GM12878 (cell line): ENCODE results near the gene FAM193A. TPM values are rescaled to one million over a fixed set of nuclear protein-coding genes. Genes with fewer than 3 reads are reported as not detected.

Experiments
- KLF5 ChIP-seq: fragments of 450-650 bp; IDR thresholded peaks from 2 replicates; pipeline ENCODE4 v1.6.1; 2014; ENCODE audit warnings: mild to moderate bottlenecking; ENCODE audit not compliant: partially characterized antibody
- NFIC ChIP-seq: IDR thresholded peaks from 2 replicates; pipeline ENCODE4 v1.6.1; 2012; ENCODE audit warnings: low read depth, mild to moderate bottlenecking, inconsistent platforms, low read length, moderate library complexity
- polyA plus RNA-seq, 11 experiments: library from polyadenylated mRNA; depleted of rRNA in 4 of 11; unstranded in 6 of 11; stranded (reverse) in 5 of 11; fragments of >200 nt; fragmentation: Nextera tagmentation in 4 of 11; fragmentation: Illumina TruSeq in 1 of 11; extraction: Ambion mirVana in 4 of 11; extraction: Trizol in 1 of 11; gene quantifications; 1 replicate in 1 of 11; 2 replicates in 10 of 11; pipeline versions ENCODE4 v1.2.1 to v1.2.3, GENCODE V29; 2011 to 2016; ENCODE audit warnings: inconsistent platforms in 2 of 11, missing spikeins in 2 of 11, low read depth in 1 of 11
- total RNA-seq, 4 experiments: library from RNA; depleted of rRNA in 3 of 4; stranded (reverse); fragments of >200 nt in 3 of 4; fragmentation: Illumina TruSeq in 1 of 4; extraction: Trizol in 1 of 4; gene quantifications; 2 replicates each; pipeline versions ENCODE4 v1.2.1 to v1.2.3, GENCODE V29; 2013 to 2021
- TF ChIP-seq, protein P1 (sequence below): IDR thresholded peaks from 2 replicates; pipeline ENCODE4 v1.6.1; 2011; ENCODE audit warnings: low read depth, low read length, improper control_type of control experiment, borderline replicate concordance
- TF ChIP-seq, protein P2 (sequence below): IDR thresholded peaks from 2 replicates; pipeline ENCODE4 v1.6.1; 2012; ENCODE audit warnings: improper control_type of control experiment, low read depth, low read length; ENCODE audit not compliant: insufficient replicate concordance
- TF ChIP-seq, protein P3 (sequence below): fragments of 450-650 bp; IDR thresholded peaks from 2 replicates; pipeline ENCODE4 v1.6.1; 2017; ENCODE audit warnings: mild to moderate bottlenecking, moderate library complexity

FAM193A gene
- total and polyA plus RNA-seq, 10 of the 15 experiments (the other 5 are each of a cell fraction or from before 2014, with no cell fraction given): 0.52 to 23.3 (median 7.4) TPM

DNA sequence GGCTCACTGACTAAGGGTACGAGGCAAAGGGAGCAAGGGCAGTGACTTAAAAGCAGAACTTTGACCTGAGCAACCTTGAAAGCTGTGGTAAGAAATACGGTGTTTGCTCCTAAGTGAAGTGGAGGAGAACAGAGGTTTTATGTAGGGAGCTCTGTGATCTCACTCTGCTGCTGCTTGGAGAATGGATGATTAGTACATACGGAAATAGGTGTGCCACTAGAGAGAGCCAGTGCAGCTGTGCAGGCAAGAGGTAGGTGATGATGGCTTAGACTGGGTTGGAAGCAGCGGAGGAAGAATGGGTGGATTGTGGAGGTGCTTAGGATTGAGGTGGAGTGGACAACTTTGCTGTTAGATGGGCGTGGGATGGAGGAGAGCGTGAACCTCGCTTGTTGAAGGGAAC, 85.0 kb downstream of the FAM193A start (continued):
- TF ChIP-seq, protein P1, sequence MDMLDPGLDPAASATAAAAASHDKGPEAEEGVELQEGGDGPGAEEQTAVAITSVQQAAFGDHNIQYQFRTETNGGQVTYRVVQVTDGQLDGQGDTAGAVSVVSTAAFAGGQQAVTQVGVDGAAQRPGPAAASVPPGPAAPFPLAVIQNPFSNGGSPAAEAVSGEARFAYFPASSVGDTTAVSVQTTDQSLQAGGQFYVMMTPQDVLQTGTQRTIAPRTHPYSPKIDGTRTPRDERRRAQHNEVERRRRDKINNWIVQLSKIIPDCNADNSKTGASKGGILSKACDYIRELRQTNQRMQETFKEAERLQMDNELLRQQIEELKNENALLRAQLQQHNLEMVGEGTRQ: no peak
- TF ChIP-seq KLF5 (no peak), NFIC (no peak)
- TF ChIP-seq, protein P2, sequence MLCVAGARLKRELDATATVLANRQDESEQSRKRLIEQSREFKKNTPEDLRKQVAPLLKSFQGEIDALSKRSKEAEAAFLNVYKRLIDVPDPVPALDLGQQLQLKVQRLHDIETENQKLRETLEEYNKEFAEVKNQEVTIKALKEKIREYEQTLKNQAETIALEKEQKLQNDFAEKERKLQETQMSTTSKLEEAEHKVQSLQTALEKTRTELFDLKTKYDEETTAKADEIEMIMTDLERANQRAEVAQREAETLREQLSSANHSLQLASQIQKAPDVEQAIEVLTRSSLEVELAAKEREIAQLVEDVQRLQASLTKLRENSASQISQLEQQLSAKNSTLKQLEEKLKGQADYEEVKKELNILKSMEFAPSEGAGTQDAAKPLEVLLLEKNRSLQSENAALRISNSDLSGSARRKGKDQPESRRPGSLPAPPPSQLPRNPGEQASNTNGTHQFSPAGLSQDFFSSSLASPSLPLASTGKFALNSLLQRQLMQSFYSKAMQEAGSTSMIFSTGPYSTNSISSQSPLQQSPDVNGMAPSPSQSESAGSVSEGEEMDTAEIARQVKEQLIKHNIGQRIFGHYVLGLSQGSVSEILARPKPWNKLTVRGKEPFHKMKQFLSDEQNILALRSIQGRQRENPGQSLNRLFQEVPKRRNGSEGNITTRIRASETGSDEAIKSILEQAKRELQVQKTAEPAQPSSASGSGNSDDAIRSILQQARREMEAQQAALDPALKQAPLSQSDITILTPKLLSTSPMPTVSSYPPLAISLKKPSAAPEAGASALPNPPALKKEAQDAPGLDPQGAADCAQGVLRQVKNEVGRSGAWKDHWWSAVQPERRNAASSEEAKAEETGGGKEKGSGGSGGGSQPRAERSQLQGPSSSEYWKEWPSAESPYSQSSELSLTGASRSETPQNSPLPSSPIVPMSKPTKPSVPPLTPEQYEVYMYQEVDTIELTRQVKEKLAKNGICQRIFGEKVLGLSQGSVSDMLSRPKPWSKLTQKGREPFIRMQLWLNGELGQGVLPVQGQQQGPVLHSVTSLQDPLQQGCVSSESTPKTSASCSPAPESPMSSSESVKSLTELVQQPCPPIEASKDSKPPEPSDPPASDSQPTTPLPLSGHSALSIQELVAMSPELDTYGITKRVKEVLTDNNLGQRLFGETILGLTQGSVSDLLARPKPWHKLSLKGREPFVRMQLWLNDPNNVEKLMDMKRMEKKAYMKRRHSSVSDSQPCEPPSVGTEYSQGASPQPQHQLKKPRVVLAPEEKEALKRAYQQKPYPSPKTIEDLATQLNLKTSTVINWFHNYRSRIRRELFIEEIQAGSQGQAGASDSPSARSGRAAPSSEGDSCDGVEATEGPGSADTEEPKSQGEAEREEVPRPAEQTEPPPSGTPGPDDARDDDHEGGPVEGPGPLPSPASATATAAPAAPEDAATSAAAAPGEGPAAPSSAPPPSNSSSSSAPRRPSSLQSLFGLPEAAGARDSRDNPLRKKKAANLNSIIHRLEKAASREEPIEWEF: no peak
- TF ChIP-seq, protein P3, sequence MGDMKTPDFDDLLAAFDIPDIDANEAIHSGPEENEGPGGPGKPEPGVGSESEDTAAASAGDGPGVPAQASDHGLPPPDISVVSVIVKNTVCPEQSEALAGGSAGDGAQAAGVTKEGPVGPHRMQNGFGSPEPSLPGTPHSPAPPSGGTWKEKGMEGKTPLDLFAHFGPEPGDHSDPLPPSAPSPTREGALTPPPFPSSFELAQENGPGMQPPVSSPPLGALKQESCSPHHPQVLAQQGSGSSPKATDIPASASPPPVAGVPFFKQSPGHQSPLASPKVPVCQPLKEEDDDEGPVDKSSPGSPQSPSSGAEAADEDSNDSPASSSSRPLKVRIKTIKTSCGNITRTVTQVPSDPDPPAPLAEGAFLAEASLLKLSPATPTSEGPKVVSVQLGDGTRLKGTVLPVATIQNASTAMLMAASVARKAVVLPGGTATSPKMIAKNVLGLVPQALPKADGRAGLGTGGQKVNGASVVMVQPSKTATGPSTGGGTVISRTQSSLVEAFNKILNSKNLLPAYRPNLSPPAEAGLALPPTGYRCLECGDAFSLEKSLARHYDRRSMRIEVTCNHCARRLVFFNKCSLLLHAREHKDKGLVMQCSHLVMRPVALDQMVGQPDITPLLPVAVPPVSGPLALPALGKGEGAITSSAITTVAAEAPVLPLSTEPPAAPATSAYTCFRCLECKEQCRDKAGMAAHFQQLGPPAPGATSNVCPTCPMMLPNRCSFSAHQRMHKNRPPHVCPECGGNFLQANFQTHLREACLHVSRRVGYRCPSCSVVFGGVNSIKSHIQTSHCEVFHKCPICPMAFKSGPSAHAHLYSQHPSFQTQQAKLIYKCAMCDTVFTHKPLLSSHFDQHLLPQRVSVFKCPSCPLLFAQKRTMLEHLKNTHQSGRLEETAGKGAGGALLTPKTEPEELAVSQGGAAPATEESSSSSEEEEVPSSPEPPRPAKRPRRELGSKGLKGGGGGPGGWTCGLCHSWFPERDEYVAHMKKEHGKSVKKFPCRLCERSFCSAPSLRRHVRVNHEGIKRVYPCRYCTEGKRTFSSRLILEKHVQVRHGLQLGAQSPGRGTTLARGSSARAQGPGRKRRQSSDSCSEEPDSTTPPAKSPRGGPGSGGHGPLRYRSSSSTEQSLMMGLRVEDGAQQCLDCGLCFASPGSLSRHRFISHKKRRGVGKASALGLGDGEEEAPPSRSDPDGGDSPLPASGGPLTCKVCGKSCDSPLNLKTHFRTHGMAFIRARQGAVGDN: no peak
